Peyer's patch (tissue), 4 donors: ENCODE data around the gene CPPED1.

Experiments
- CTCF ChIP-seq, 6 experiments: fragments of 450-650 bp in 4 of 6; fragments of 200-600 bp in 2 of 6; sonication (generic) in 1 of 6; IDR thresholded peaks; one replicate each; pipeline ENCODE4 v1.5.1; 2017 to 2019; ENCODE audit warnings: antibody characterized with exemption in 6 of 6, mild to moderate bottlenecking in 3 of 6, moderate library complexity in 1 of 6
- POLR2A ChIP-seq, 2 donors: fragments of 450-650 bp; IDR thresholded peaks; one replicate each; pipeline ENCODE4 v1.5.1; 2017; ENCODE audit warnings: antibody characterized with exemption in 2 of 2, mild to moderate bottlenecking in 2 of 2, moderate library complexity in 2 of 2

GRCh38 chr16:12757546-12757945, 46.1 kb downstream of the CPPED1 start:
- TF ChIP-seq CTCF (IDR thresholded peaks at IDR 0.05) (no peak), POLR2A (IDR thresholded peaks at IDR 0.05) (no peak)
